ENCODE measurements around the gene MMAB. TPM values are rescaled to one million over a fixed set of nuclear protein-coding genes. Genes with fewer than 3 reads are reported as not detected.
A peak's percentile ranks its signal among the peaks of the same experiment; 100 is the strongest.

Gene MMAB
- polyA plus RNA-seq, 2 of the 4 experiments (the other 2 are of a cell fraction), result 26.1 to 36.8 TPM

- TF ChIP-seq SREBF2 (IDR thresholded peaks at IDR 0.05) (no peak), NFE2L2 (conservative IDR thresholded peaks at IDR 0.05; ENCODE audit: low read length) (no peak), ZSCAN20 (CRISPR knock-in tag; IDR thresholded peaks at IDR 0.05) (no peak), BHLHE40 (IDR thresholded peaks at IDR 0.05; ENCODE audit: low read depth, low read length) (no peak), MYC (IDR thresholded peaks at IDR 0.05; ENCODE audit: borderline replicate concordance, low read length) (no peak), POLR2AphosphoS2 (conservative IDR thresholded peaks at IDR 0.05; ENCODE audit: low read length) (no peak), E2F6 (IDR thresholded peaks at IDR 0.05; ENCODE audit: borderline replicate concordance, low read depth) (no peak), FOSL2 (IDR thresholded peaks at IDR 0.05) (no peak), FOSL2 (CRISPR knock-in tag; IDR thresholded peaks at IDR 0.05) (no peak), HOXB5 (CRISPR knock-in tag; IDR thresholded peaks at IDR 0.05) (no peak), NPAS2 (CRISPR knock-in tag; IDR thresholded peaks at IDR 0.05; ENCODE audit: borderline replicate concordance) (no peak), MAFK (IDR thresholded peaks at IDR 0.05; ENCODE audit: partially characterized antibody) (no peak), CBX2 (IDR thresholded peaks at IDR 0.05; ENCODE audit: borderline replicate concordance, low read depth) (no peak), CEBPB (IDR thresholded peaks at IDR 0.05) (no peak), MAX (IDR thresholded peaks at IDR 0.05) (no peak)
- TF ChIP-seq, protein P1, sequence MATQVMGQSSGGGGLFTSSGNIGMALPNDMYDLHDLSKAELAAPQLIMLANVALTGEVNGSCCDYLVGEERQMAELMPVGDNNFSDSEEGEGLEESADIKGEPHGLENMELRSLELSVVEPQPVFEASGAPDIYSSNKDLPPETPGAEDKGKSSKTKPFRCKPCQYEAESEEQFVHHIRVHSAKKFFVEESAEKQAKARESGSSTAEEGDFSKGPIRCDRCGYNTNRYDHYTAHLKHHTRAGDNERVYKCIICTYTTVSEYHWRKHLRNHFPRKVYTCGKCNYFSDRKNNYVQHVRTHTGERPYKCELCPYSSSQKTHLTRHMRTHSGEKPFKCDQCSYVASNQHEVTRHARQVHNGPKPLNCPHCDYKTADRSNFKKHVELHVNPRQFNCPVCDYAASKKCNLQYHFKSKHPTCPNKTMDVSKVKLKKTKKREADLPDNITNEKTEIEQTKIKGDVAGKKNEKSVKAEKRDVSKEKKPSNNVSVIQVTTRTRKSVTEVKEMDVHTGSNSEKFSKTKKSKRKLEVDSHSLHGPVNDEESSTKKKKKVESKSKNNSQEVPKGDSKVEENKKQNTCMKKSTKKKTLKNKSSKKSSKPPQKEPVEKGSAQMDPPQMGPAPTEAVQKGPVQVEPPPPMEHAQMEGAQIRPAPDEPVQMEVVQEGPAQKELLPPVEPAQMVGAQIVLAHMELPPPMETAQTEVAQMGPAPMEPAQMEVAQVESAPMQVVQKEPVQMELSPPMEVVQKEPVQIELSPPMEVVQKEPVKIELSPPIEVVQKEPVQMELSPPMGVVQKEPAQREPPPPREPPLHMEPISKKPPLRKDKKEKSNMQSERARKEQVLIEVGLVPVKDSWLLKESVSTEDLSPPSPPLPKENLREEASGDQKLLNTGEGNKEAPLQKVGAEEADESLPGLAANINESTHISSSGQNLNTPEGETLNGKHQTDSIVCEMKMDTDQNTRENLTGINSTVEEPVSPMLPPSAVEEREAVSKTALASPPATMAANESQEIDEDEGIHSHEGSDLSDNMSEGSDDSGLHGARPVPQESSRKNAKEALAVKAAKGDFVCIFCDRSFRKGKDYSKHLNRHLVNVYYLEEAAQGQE (IDR thresholded peaks at IDR 0.05), result no peak
- TF ChIP-seq, protein P2, sequence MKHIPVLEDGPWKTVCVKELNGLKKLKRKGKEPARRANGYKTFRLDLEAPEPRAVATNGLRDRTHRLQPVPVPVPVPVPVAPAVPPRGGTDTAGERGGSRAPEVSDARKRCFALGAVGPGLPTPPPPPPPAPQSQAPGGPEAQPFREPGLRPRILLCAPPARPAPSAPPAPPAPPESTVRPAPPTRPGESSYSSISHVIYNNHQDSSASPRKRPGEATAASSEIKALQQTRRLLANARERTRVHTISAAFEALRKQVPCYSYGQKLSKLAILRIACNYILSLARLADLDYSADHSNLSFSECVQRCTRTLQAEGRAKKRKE (CRISPR knock-in tag; IDR thresholded peaks at IDR 0.05; ENCODE audit: low read depth), result no peak
- CTCF ChIA-PET, result interaction anchor here (1.0 to 4.4 kb wide), 5 partner anchors 13 to 273 kb away, joined by 4 to 23 read pairs (median 5); no protein-coding TSS in a partner anchor
- H3K27ac ChIP-seq, result peak overlapping the region; percentile 82 to 83
- H3K4me3 ChIP-seq, result peak overlapping the region; percentile 77
- POLR2A ChIA-PET, result interaction anchor here (0.7 kb wide), 1 partner anchor 282 kb away, joined by 3 read pairs; no protein-coding TSS in a partner anchor
- H3K4me2 ChIP-seq, result peak overlapping the region; percentile 70
- 97% methylated on average over 3 of the region's 3 CpGs for WGBS (ENCODE audit: missing lambda C conversion rate)
- ATAC-seq (no peak), DNase-seq (ENCODE audit: low read depth in 1 of 2, low spot score in 1 of 2) (no peak), FAIRE-seq (no peak)
- H3K4me1 ChIP-seq, result peaks cover 11% of the 10 kb centered on the region; the same call in 1 of the 3 replicates
- no peaks in the 10 kb centered on the region for H3K9me3 ChIP-seq
These were observed 828 bp downstream of the MMAB start for GRCh38 chr12:109572506-109572845.

GRCh38 chr12:109571773-109572505 lies 1.4 kb downstream of the MMAB start:
- Histone ChIP-seq H3K4me3 (no peak overlapping the region), H3K27ac (no peak overlapping the region; a peak in 1 of 6 replicates), H3K9me3 (no peaks in the 10 kb centered on the region), H3K4me1 (peaks cover 11% of the 10 kb centered on the region; the same call in 1 of the 3 replicates), H3K4me2 (peak overlapping the region; percentile 70; the same call in 2 of the 3 replicates)
- ATAC-seq, result no peak
- no peak for DNase-seq (ENCODE audit: low read depth in 1 of 2, low spot score in 1 of 2)
- WGBS (ENCODE audit: missing lambda C conversion rate), result 93% methylated on average over 5 of the region's 5 CpGs
- no peak for FAIRE-seq
- ChIA-PET POLR2A (interaction anchor here (0.6 to 0.7 kb wide), 2 partner anchors 282 to 315 kb away, joined by 3 read pairs; no protein-coding TSS in a partner anchor), CTCF (interaction anchor here (1.0 to 4.4 kb wide), 5 partner anchors 13 to 273 kb away, joined by 3 to 23 read pairs (median 4); no protein-coding TSS in a partner anchor)
- TF ChIP-seq MAX (IDR thresholded peaks at IDR 0.05) (no peak), CEBPB (IDR thresholded peaks at IDR 0.05) (no peak), CHD4 (IDR thresholded peaks at IDR 0.05; ENCODE audit: borderline replicate concordance) (no peak), NPAS2 (CRISPR knock-in tag; IDR thresholded peaks at IDR 0.05; ENCODE audit: borderline replicate concordance) (no peak), HDAC2 (IDR thresholded peaks at IDR 0.05) (no peak), ESRRA (IDR thresholded peaks at IDR 0.05; ENCODE audit: borderline replicate concordance, low read length) (no peak), HEYL (CRISPR knock-in tag; IDR thresholded peaks at IDR 0.05) (no peak), KDM5A (IDR thresholded peaks at IDR 0.05) (no peak)
- TF ChIP-seq, protein P3, sequence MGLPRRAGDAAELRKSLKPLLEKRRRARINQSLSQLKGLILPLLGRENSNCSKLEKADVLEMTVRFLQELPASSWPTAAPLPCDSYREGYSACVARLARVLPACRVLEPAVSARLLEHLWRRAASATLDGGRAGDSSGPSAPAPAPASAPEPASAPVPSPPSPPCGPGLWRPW (IDR thresholded peaks at IDR 0.05), result no peak
- TF ChIP-seq, protein P4, sequence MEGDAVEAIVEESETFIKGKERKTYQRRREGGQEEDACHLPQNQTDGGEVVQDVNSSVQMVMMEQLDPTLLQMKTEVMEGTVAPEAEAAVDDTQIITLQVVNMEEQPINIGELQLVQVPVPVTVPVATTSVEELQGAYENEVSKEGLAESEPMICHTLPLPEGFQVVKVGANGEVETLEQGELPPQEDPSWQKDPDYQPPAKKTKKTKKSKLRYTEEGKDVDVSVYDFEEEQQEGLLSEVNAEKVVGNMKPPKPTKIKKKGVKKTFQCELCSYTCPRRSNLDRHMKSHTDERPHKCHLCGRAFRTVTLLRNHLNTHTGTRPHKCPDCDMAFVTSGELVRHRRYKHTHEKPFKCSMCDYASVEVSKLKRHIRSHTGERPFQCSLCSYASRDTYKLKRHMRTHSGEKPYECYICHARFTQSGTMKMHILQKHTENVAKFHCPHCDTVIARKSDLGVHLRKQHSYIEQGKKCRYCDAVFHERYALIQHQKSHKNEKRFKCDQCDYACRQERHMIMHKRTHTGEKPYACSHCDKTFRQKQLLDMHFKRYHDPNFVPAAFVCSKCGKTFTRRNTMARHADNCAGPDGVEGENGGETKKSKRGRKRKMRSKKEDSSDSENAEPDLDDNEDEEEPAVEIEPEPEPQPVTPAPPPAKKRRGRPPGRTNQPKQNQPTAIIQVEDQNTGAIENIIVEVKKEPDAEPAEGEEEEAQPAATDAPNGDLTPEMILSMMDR (IDR thresholded peaks at IDR 0.05), result no peak
- TF ChIP-seq, protein P5, sequence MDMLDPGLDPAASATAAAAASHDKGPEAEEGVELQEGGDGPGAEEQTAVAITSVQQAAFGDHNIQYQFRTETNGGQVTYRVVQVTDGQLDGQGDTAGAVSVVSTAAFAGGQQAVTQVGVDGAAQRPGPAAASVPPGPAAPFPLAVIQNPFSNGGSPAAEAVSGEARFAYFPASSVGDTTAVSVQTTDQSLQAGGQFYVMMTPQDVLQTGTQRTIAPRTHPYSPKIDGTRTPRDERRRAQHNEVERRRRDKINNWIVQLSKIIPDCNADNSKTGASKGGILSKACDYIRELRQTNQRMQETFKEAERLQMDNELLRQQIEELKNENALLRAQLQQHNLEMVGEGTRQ (IDR thresholded peaks at IDR 0.05), result no peak
- TF ChIP-seq, protein P6, sequence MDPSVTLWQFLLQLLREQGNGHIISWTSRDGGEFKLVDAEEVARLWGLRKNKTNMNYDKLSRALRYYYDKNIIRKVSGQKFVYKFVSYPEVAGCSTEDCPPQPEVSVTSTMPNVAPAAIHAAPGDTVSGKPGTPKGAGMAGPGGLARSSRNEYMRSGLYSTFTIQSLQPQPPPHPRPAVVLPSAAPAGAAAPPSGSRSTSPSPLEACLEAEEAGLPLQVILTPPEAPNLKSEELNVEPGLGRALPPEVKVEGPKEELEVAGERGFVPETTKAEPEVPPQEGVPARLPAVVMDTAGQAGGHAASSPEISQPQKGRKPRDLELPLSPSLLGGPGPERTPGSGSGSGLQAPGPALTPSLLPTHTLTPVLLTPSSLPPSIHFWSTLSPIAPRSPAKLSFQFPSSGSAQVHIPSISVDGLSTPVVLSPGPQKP (IDR thresholded peaks at IDR 0.05; ENCODE audit: low read depth, low read length), result no peak
